CD4-positive, CD25-positive, alpha-beta regulatory T cell (primary cell): Measurements from ENCODE around the gene MDGA2. TPM values are rescaled to one million over a fixed set of nuclear protein-coding genes. Genes with fewer than 3 reads are reported as not detected.

ENCODE experiments used
- ATAC-seq, 2 donors: fragments of 150-1000 bp; cut with Tn5 transposase; one replicate each; pipeline ENCODE4 v1.10.0; 2021; ENCODE audit warnings: low read depth in 2 of 2, moderate number of reproducible peaks in 2 of 2, moderate library complexity in 1 of 2
- DNase-seq, 3 donors: peaks; one replicate each; pipeline versions ENCODE4 v3.0.0 to v3.0.0-alpha.2; 2012 to 2022; ENCODE audit warnings: mixed read lengths in 1 of 3
- H3K27ac ChIP-seq: one replicate; pipeline ENCODE4 v1.7.0; 2013; ENCODE audit warnings: mild to moderate bottlenecking, low read length; ENCODE audit not compliant: insufficient read depth, poor library complexity, severe bottlenecking
- H3K27me3 ChIP-seq: one replicate; pipeline ENCODE4 v1.7.0; 2013; ENCODE audit warnings: low read length; ENCODE audit not compliant: control insufficient read depth, insufficient read depth
- H3K36me3 ChIP-seq: one replicate; pipeline ENCODE4 v1.7.0; 2013; ENCODE audit warnings: mild to moderate bottlenecking, low read length, moderate library complexity; ENCODE audit not compliant: control insufficient read depth, insufficient read depth
- H3K4me1 ChIP-seq: 2 replicates; pipeline ENCODE4 v1.7.0; 2013; ENCODE audit warnings: mild to moderate bottlenecking, low read length; ENCODE audit not compliant: insufficient read depth, control insufficient read depth, poor library complexity, severe bottlenecking
- H3K4me3 ChIP-seq: one replicate; pipeline ENCODE4 v1.7.0; 2013; ENCODE audit warnings: low read depth, mild to moderate bottlenecking, low read length, moderate library complexity
- H3K9me3 ChIP-seq, 2 experiments: 1 replicate in 1 of 2; 2 replicates in 1 of 2; pipeline ENCODE4 v1.7.0; 2013; ENCODE audit warnings: low read length in 2 of 2, mild to moderate bottlenecking in 1 of 2, moderate library complexity in 1 of 2; ENCODE audit not compliant: control insufficient read depth in 2 of 2
- H3K27ac Mint-ChIP-seq, 3 donors: one replicate each; pipeline ENCODE4 v1.8.0; 2020 to 2022; ENCODE audit warnings: mild to moderate bottlenecking in 3 of 3, mixed read lengths in 3 of 3, moderate library complexity in 2 of 3
- H3K27me3 Mint-ChIP-seq: one replicate; pipeline ENCODE4 v1.8.0; 2022; ENCODE audit warnings: mild to moderate bottlenecking, mixed read lengths
- H3K36me3 Mint-ChIP-seq: one replicate; pipeline ENCODE4 v1.8.0; 2020; ENCODE audit warnings: mixed read lengths
- H3K4me1 Mint-ChIP-seq, 4 donors: one replicate each; pipeline ENCODE4 v1.8.0; 2020 to 2022; ENCODE audit warnings: mixed read lengths in 4 of 4, mild to moderate bottlenecking in 1 of 4
- H3K4me3 Mint-ChIP-seq, 4 donors: one replicate each; pipeline ENCODE4 v1.8.0; 2020 to 2022; ENCODE audit warnings: mild to moderate bottlenecking in 4 of 4, mixed read lengths in 4 of 4, moderate library complexity in 3 of 4
- H3K9me3 Mint-ChIP-seq, 7 donors: one replicate each; pipeline ENCODE4 v1.8.0; 2020 to 2022; ENCODE audit warnings: mixed read lengths in 7 of 7, mild to moderate bottlenecking in 3 of 7, moderate library complexity in 2 of 7
- polyA plus RNA-seq, 4 donors: library from polyadenylated mRNA; unstranded; fragments of 300-500 nt; fragmentation: Illumina TruSeq; gene quantifications; one replicate each; pipeline ENCODE4 v1.2.3, GENCODE V29; 2021
- total RNA-seq: library from RNA; stranded (reverse); gene quantifications from one replicate; pipeline ENCODE4 v1.2.3, GENCODE V29; 2022

Gene MDGA2
- total and polyA plus RNA-seq, 5 donors from 2014 or later, result not detected

DNA sequence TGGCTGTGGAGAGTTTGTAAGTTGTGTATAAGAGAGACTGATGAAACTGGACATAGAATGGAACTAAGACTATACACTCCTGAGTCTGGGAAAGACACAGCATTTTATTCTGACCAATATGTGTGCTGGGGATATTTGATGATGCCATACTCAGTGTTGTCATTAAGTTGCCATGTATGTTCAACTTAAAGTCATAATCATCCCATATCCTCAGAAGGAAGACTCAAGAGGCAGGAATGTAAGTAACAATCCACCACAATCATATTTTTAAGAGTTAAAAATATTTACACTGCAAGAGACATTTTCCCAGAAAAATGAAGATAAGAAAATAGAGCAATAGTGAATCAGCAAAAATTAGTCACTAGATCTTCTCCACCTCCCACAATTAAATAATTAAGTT is 120.1 kb downstream of the MDGA2 start:
- no peak overlapping the region for H3K27ac ChIP-seq
- no peaks in the 10 kb centered on the region for H3K27me3 Mint-ChIP-seq
- peaks cover 0 to 14% (median 4%) of the 10 kb centered on the region in 7 donors for H3K9me3 Mint-ChIP-seq
- no peaks in the 10 kb centered on the region for H3K27me3 ChIP-seq
- DNase-seq (no peak), ATAC-seq (no peak)
- no peaks in the 10 kb centered on the region for H3K36me3 Mint-ChIP-seq
- no peaks in the 10 kb centered on the region for H3K36me3 ChIP-seq
- H3K27ac Mint-ChIP-seq, result no peak overlapping the region
- H3K4me1 Mint-ChIP-seq, result no peaks in the 10 kb centered on the region
- H3K4me3 ChIP-seq, result no peak overlapping the region
- H3K4me3 Mint-ChIP-seq, result no peak overlapping the region
- H3K4me1 ChIP-seq, result no peaks in the 10 kb centered on the region
- no peaks in the 10 kb centered on the region for H3K9me3 ChIP-seq

DNA sequence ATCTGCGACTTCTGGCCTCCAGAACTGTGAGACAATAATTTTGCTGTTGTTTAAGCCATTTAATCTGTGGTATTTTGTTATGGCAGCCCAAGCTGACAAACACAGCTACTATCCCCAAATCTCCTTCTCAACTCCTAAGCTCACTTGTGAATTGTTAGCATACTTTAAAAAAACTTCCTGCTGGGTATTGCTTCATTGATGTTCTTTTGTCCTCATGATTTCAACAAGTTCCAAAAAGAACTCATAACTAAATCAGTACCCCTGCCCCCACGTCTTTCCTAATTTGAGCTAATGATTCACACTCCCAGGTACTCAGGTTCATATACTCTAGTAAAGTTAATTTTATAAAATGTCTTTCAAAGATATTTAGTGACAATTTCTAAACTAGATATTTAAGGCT is 125.5 kb downstream of the MDGA2 start:
- peaks cover 0 to 11% (median 7%) of the 10 kb centered on the region in 7 donors for H3K9me3 Mint-ChIP-seq
- H3K36me3 Mint-ChIP-seq, result no peaks in the 10 kb centered on the region
- no peaks in the 10 kb centered on the region for H3K27me3 ChIP-seq
- no peak overlapping the region for H3K27ac Mint-ChIP-seq
- no peak overlapping the region for H3K27ac ChIP-seq
- H3K4me1 Mint-ChIP-seq, result no peaks in the 10 kb centered on the region
- H3K9me3 ChIP-seq, result peaks cover 0 to 5% of the 10 kb centered on the region in 2 experiments
- ATAC-seq (no peak), DNase-seq (no peak)
- H3K36me3 ChIP-seq, result no peaks in the 10 kb centered on the region
- H3K4me3 Mint-ChIP-seq, result no peak overlapping the region
- no peaks in the 10 kb centered on the region for H3K4me1 ChIP-seq
- no peak overlapping the region for H3K4me3 ChIP-seq
- H3K27me3 Mint-ChIP-seq, result no peaks in the 10 kb centered on the region

DNA sequence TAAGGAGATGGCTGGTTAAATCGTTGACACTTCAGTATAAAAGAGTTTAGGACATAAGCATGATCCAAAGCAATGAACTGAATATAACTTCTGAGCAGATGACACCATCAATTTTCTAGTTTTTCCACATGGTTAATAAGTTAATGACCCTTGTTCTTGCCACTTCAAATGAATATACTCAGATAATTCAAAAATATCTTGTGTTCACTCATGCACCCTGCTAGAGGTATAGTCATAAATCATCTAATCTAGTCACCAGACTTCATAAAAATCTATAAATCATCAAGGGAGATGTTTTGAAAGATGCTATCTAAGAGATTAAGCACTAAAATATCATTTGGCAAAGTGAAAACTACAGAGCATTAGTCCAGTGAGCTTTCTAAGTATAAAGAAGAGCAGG is 131.9 kb downstream of the MDGA2 start:
- no peak overlapping the region for H3K4me3 ChIP-seq
- H3K9me3 Mint-ChIP-seq, result peaks cover 0 to 11% (median 6%) of the 10 kb centered on the region in 7 donors
- no peak overlapping the region for H3K4me3 Mint-ChIP-seq
- H3K4me1 ChIP-seq, result no peaks in the 10 kb centered on the region
- ATAC-seq, result no peak
- H3K27me3 ChIP-seq, result no peaks in the 10 kb centered on the region
- H3K27ac Mint-ChIP-seq, result no peak overlapping the region
- H3K9me3 ChIP-seq, result peaks cover 0 to 2% of the 10 kb centered on the region in 2 experiments
- no peak for DNase-seq
- H3K4me1 Mint-ChIP-seq, result no peaks in the 10 kb centered on the region
- no peaks in the 10 kb centered on the region for H3K36me3 Mint-ChIP-seq
- H3K27ac ChIP-seq, result no peak overlapping the region
- no peaks in the 10 kb centered on the region for H3K36me3 ChIP-seq
- H3K27me3 Mint-ChIP-seq, result no peaks in the 10 kb centered on the region

DNA sequence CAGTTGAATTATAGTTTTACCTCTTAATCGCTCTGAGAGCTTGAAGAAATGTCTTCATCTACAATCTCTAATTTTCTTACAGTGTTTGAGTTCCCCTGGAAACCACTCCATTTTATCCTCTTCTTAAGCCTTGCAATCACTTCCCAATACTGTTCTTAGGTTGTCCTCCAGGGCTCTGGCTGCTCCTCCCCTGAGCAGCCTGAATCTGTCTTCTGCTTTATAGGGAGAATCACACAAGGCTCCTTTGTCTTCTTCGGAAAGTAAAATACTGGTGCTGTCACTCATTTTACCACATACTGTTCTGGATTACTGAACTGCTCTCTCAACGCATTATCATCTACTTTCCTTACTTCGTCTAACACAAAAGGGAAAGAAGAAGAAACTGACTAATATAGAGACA is 133.7 kb downstream of the MDGA2 start:
- H3K4me3 ChIP-seq, result no peak overlapping the region
- no peaks in the 10 kb centered on the region for H3K36me3 ChIP-seq
- Mint-ChIP-seq H3K27me3 (no peaks in the 10 kb centered on the region), H3K27ac (no peak overlapping the region), H3K4me3 (no peak overlapping the region), H3K9me3 (peaks cover 0 to 11% (median 4%) of the 10 kb centered on the region in 7 donors), H3K4me1 (no peaks in the 10 kb centered on the region), H3K36me3 (no peaks in the 10 kb centered on the region)
- DNase-seq (no peak), ATAC-seq (no peak)
- no peak overlapping the region for H3K27ac ChIP-seq
- H3K9me3 ChIP-seq, result no peaks in the 10 kb centered on the region
- H3K27me3 ChIP-seq, result no peaks in the 10 kb centered on the region
- no peaks in the 10 kb centered on the region for H3K4me1 ChIP-seq

DNA sequence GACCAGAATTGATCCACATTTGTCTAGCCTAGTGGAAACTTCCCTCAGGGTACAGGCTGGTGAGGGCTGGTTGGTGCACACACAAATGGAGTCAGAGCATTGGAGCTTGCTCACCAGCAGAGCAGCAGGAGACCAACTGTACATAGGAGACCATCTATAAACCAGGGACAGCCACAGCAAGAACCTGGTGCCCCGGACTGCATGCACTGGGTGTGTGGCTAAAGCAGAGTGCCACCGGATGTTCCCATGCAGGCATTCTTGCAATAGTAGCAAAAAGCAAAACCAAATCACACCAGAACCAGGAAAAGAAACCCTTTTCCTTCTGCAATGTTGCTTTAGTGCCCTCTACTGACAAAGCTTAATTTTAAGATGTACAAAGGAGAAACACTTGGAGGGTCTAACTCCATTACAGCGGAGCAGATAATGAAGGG is 136.4 kb downstream of the MDGA2 start:
- Histone ChIP-seq H3K9me3 (no peaks in the 10 kb centered on the region), H3K4me1 (no peaks in the 10 kb centered on the region), H3K36me3 (no peaks in the 10 kb centered on the region), H3K4me3 (no peak overlapping the region), H3K27me3 (no peaks in the 10 kb centered on the region), H3K27ac (no peak overlapping the region)
- no peaks in the 10 kb centered on the region for H3K4me1 Mint-ChIP-seq
- no peak for ATAC-seq
- no peaks in the 10 kb centered on the region for H3K36me3 Mint-ChIP-seq
- H3K27ac Mint-ChIP-seq, result no peak overlapping the region
- no peak overlapping the region for H3K4me3 Mint-ChIP-seq
- no peaks in the 10 kb centered on the region for H3K27me3 Mint-ChIP-seq
- peaks cover 2 to 18% (median 4%) of the 10 kb centered on the region in 7 donors for H3K9me3 Mint-ChIP-seq
- no peak for DNase-seq

DNA sequence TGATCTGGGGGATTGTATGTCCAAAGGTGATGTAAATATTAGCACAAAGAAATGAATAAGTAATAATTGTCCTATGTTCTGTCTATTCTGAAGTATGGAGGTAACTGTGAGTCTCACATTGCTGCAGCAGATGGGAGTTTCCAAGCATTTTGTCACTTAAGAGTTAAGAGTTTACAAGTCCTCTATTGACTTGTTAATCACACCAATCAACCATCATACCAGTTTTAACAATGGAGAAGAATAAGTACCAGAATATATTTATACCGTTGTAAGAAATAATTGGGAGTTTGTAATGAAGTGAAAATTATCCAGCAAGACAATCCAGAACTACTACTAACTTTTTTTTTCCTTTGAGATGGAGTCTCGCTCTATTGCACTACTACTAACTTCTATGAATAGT is 139.1 kb downstream of the MDGA2 start:
- Mint-ChIP-seq H3K27me3 (no peaks in the 10 kb centered on the region), H3K4me1 (no peaks in the 10 kb centered on the region), H3K9me3 (peaks cover 0 to 18% (median 8%) of the 10 kb centered on the region in 7 donors), H3K4me3 (no peak overlapping the region), H3K36me3 (no peaks in the 10 kb centered on the region), H3K27ac (no peak overlapping the region)
- DNase-seq, result no peak
- H3K27ac ChIP-seq, result no peak overlapping the region
- H3K9me3 ChIP-seq, result no peaks in the 10 kb centered on the region
- no peaks in the 10 kb centered on the region for H3K27me3 ChIP-seq
- H3K36me3 ChIP-seq, result no peaks in the 10 kb centered on the region
- H3K4me3 ChIP-seq, result no peak overlapping the region
- no peaks in the 10 kb centered on the region for H3K4me1 ChIP-seq
- ATAC-seq, result no peak

DNA sequence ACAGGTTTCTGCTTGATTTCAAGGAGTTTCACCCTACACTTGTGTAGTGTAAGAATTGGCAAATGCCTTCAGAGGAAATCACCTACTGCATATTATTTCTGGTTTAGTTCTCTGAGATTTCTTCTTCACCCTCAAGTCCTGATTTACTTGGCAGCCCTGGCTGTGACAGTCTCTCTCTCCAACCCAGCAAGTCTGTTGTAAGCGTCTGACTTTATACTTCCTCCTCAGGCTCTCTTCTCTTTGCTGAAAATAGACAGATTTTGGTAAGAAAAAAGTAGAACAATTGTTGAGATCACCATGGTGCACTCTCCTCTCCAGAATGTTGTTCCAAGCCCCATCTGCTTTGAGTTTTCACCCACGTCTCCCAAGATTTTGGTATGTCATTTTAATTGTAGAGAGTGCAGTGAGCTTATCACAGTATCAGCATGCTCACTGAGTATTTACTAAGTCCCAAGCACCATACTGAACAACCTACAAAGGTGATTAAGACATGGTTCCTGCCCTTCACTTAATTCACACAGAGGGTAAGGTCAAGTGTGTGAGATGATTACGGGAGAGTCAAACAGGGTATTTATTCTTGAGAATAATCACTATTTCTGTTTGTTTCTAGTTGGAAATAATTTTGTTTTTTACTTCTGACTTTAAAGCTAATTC is 148.7 kb downstream of the MDGA2 start:
- Histone ChIP-seq H3K27ac (no peak overlapping the region), H3K4me3 (no peak overlapping the region), H3K27me3 (no peaks in the 10 kb centered on the region), H3K4me1 (no peaks in the 10 kb centered on the region), H3K9me3 (peaks cover 0 to 4% of the 10 kb centered on the region in 2 experiments), H3K36me3 (no peaks in the 10 kb centered on the region)
- no peak for ATAC-seq
- H3K9me3 Mint-ChIP-seq, result peaks cover 0 to 20% (median 6%) of the 10 kb centered on the region in 7 donors
- no peaks in the 10 kb centered on the region for H3K27me3 Mint-ChIP-seq
- DNase-seq, result no peak
- no peak overlapping the region for H3K4me3 Mint-ChIP-seq
- no peaks in the 10 kb centered on the region for H3K4me1 Mint-ChIP-seq
- peak overlapping the region in 1 of 3 donors; percentile 90 for H3K27ac Mint-ChIP-seq
- no peaks in the 10 kb centered on the region for H3K36me3 Mint-ChIP-seq

DNA sequence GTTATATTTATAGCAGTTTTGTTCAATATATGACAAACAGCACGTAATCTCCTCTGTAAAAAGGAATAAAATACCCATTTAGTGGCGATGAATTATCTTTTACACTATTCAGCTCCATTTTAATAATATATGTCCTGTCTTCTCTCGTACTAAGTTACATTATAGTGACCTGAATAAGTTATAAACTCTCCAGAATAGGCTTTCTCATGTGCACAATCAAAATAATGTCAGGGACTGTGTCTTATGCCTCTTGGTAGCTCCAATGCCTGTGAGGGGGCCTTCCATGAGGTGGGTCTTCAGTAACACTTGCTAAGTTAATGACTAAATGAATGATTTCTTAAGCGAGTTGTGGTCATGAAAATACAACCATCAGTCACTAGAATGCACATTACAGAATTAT is 150.9 kb downstream of the MDGA2 start:
- Histone ChIP-seq H3K4me3 (no peak overlapping the region), H3K4me1 (no peaks in the 10 kb centered on the region), H3K9me3 (peaks cover 0 to 4% of the 10 kb centered on the region in 2 experiments), H3K27me3 (no peaks in the 10 kb centered on the region), H3K27ac (no peak overlapping the region), H3K36me3 (no peaks in the 10 kb centered on the region)
- Mint-ChIP-seq H3K27ac (no peak overlapping the region), H3K4me1 (no peaks in the 10 kb centered on the region), H3K36me3 (no peaks in the 10 kb centered on the region), H3K9me3 (peaks cover 0 to 10% (median 6%) of the 10 kb centered on the region in 7 donors), H3K27me3 (no peaks in the 10 kb centered on the region), H3K4me3 (no peak overlapping the region)
- no peak for ATAC-seq
- DNase-seq, result no peak
